ENCODE data around the gene PGRMC2.

GRCh38 chr4:128249787-128250668 is 37.6 kb downstream of the PGRMC2 start:
- TF ChIP-seq TARDBP (IDR thresholded peaks at IDR 0.05) (no peak), FOXM1 (IDR thresholded peaks at IDR 0.05; ENCODE audit: borderline replicate concordance) (no peak), PKNOX1 (IDR thresholded peaks at IDR 0.05) (no peak), FOXA1 (IDR thresholded peaks at IDR 0.05) (no peak), ELF4 (IDR thresholded peaks at IDR 0.05) (no peak), SUZ12 (IDR thresholded peaks at IDR 0.05) (no peak), ARNT (IDR thresholded peaks at IDR 0.05) (no peak), L3MBTL2 (conservative IDR thresholded peaks at IDR 0.05) (no peak), NFRKB (IDR thresholded peaks at IDR 0.05) (no peak), BHLHE40 (IDR thresholded peaks at IDR 0.05; ENCODE audit: borderline replicate concordance) (no peak), SP1 (IDR thresholded peaks at IDR 0.05) (no peak), FOXK2 (IDR thresholded peaks at IDR 0.05) (no peak)
